ENCODE measurements around the gene IL17B. TPM values are rescaled to one million over a fixed set of nuclear protein-coding genes. Genes with fewer than 3 reads are reported as not detected.

Gene IL17B
- total and polyA plus RNA-seq, 2 of the 13 experiments (the other 11 are each of a cell fraction or from before 2014, with no cell fraction given): 0.29 to 2.6 TPM

GRCh38 chr5:149386166-149386565 lies 7.1 kb upstream of the IL17B start (continued):
- no peak for TF ChIP-seq ZSCAN5A (CRISPR knock-in tag; IDR thresholded peaks at IDR 0.05; ENCODE audit: borderline replicate concordance)
- TF ChIP-seq NFAT5 (CRISPR knock-in tag; IDR thresholded peaks at IDR 0.05): no peak
- TF ChIP-seq REST (IDR thresholded peaks at IDR 0.05; ENCODE audit: borderline replicate concordance in 1 of 2, low read depth in 1 of 2, low read length in 2 of 2): no peak
- no peak for TF ChIP-seq ZNF441 (CRISPR knock-in tag; IDR thresholded peaks at IDR 0.05; ENCODE audit: borderline replicate concordance)
- no peak for TF ChIP-seq ZBTB37 (CRISPR knock-in tag; IDR thresholded peaks at IDR 0.05)
- no peak for TF ChIP-seq ZBTB25 (CRISPR knock-in tag; IDR thresholded peaks at IDR 0.05)
- no peak for TF ChIP-seq GABPA (IDR thresholded peaks at IDR 0.05; ENCODE audit: low read depth, low read length)
- no peak for TF ChIP-seq GABPA (CRISPR knock-in tag; IDR thresholded peaks at IDR 0.05; ENCODE audit: low read depth)
- TF ChIP-seq ZKSCAN5 (CRISPR knock-in tag; IDR thresholded peaks at IDR 0.05): no peak
- TF ChIP-seq ZNF138 (CRISPR knock-in tag; IDR thresholded peaks at IDR 0.05; ENCODE audit: low read depth): no peak
- TF ChIP-seq ZFP37 (CRISPR knock-in tag; IDR thresholded peaks at IDR 0.05; ENCODE audit: borderline replicate concordance): no peak
- TF ChIP-seq MLXIP (CRISPR knock-in tag; IDR thresholded peaks at IDR 0.05; ENCODE audit: borderline replicate concordance): no peak
- no peak for TF ChIP-seq GTF3A (CRISPR knock-in tag; conservative IDR thresholded peaks at IDR 0.05)
